H9 (cell line): Measurements from ENCODE around the gene MB. TPM values are rescaled to one million over a fixed set of nuclear protein-coding genes. Genes with fewer than 3 reads are reported as not detected.

Experiments
- DNase-seq: peaks from one replicate; pipeline ENCODE4 v3.0.0-alpha.2; 2017
- H2AFZ ChIP-seq: one replicate; pipeline ENCODE4 v1.6.1; 2013; ENCODE audit warnings: mild to moderate bottlenecking, low read length, control low read depth, moderate library complexity
- H2AK5ac ChIP-seq: 2 replicates; pipeline ENCODE4 v1.6.1; 2013; ENCODE audit warnings: low read length, control low read depth, mixed read lengths; ENCODE audit not compliant: insufficient read length
- H2BK120ac ChIP-seq: one replicate; pipeline ENCODE4 v1.6.1; 2013; ENCODE audit warnings: low read depth, mild to moderate bottlenecking, low read length, control low read depth, inconsistent platforms; ENCODE audit not compliant: poor library complexity, severe bottlenecking
- H2BK12ac ChIP-seq: 2 replicates; pipeline ENCODE4 v1.6.1; 2013; ENCODE audit warnings: low read length, control low read depth, mixed read lengths, low read depth; ENCODE audit not compliant: insufficient read length
- H2BK15ac ChIP-seq: 2 replicates; pipeline ENCODE4 v1.6.1; 2013; ENCODE audit warnings: low read depth, low read length, control low read depth
- H2BK20ac ChIP-seq: one replicate; pipeline ENCODE4 v1.6.1; 2013; ENCODE audit warnings: low read depth, mild to moderate bottlenecking, low read length, control low read depth, inconsistent platforms; ENCODE audit not compliant: poor library complexity, severe bottlenecking
- H2BK5ac ChIP-seq: 2 replicates; pipeline ENCODE4 v1.6.1; 2013; ENCODE audit warnings: low read length, control low read depth, mixed read lengths; ENCODE audit not compliant: insufficient read length
- H3K14ac ChIP-seq: 2 replicates; pipeline ENCODE4 v1.6.1; 2013; ENCODE audit warnings: low read length, control low read depth; ENCODE audit not compliant: insufficient read depth
- H3K18ac ChIP-seq: 2 replicates; pipeline ENCODE4 v1.6.1; 2013; ENCODE audit warnings: low read depth, mild to moderate bottlenecking, mixed read lengths, low read length, control low read depth; ENCODE audit not compliant: insufficient read length
- H3K23ac ChIP-seq: 2 replicates; pipeline ENCODE4 v1.6.1; 2013; ENCODE audit warnings: low read length, control low read depth, mixed read lengths, low read depth; ENCODE audit not compliant: insufficient read length
- H3K23me2 ChIP-seq: 2 replicates; pipeline ENCODE4 v1.6.1; 2013; ENCODE audit warnings: low read depth, mild to moderate bottlenecking, mixed read lengths, low read length, control low read depth; ENCODE audit not compliant: insufficient read length, poor library complexity, severe bottlenecking
- H3K27ac ChIP-seq: 2 replicates; pipeline ENCODE4 v1.5.1; 2013; ENCODE audit warnings: low read length, control low read depth, mixed read lengths, low read depth; ENCODE audit not compliant: insufficient read length
- H3K27me3 ChIP-seq: 2 replicates; pipeline ENCODE4 v1.6.1; 2013; ENCODE audit warnings: low read length, control low read depth, inconsistent platforms; ENCODE audit not compliant: insufficient read depth
- H3K4ac ChIP-seq: 2 replicates; pipeline ENCODE4 v1.6.1; 2013; ENCODE audit warnings: low read depth, mild to moderate bottlenecking, control low read depth, inconsistent platforms, low read length, moderate library complexity
- H3K4me1 ChIP-seq: 2 replicates; pipeline ENCODE4 v1.6.1; 2013; ENCODE audit warnings: low read length, control low read depth, inconsistent platforms; ENCODE audit not compliant: insufficient read depth
- H3K4me2 ChIP-seq: 2 replicates; pipeline ENCODE4 v1.6.1; 2013; ENCODE audit warnings: low read length, control low read depth, mixed read lengths; ENCODE audit not compliant: insufficient read length, insufficient read depth
- H3K56ac ChIP-seq: 2 replicates; pipeline ENCODE4 v1.6.1; 2013; ENCODE audit warnings: low read depth, mild to moderate bottlenecking, mixed read lengths, low read length, control low read depth; ENCODE audit not compliant: insufficient read length
- H3K79me1 ChIP-seq: 2 replicates; pipeline ENCODE4 v1.6.1; 2013; ENCODE audit warnings: low read depth, mild to moderate bottlenecking, moderate library complexity, low read length, control low read depth, inconsistent platforms; ENCODE audit not compliant: insufficient read depth, poor library complexity, severe bottlenecking
- H3K79me2 ChIP-seq: 2 replicates; pipeline ENCODE4 v1.6.1; 2013; ENCODE audit warnings: low read length, control low read depth, inconsistent platforms; ENCODE audit not compliant: insufficient read depth
- H3K9ac ChIP-seq: 2 replicates; pipeline ENCODE4 v1.6.1; 2013; ENCODE audit warnings: low read length, control low read depth, mixed read lengths; ENCODE audit not compliant: insufficient read length; ENCODE audit errors: extremely low read depth
- H3K9me3 ChIP-seq: one replicate; pipeline ENCODE4 v1.6.1; 2013; ENCODE audit warnings: low read depth, low read length, inconsistent platforms; ENCODE audit not compliant: control insufficient read depth
- H3T11ph ChIP-seq: one replicate; pipeline ENCODE4 v1.6.1; 2013; ENCODE audit warnings: mild to moderate bottlenecking, low read length, control low read depth, inconsistent platforms
- H4K20me1 ChIP-seq: one replicate; pipeline ENCODE4 v1.6.1; 2013; ENCODE audit not compliant: control insufficient read depth, insufficient read length, insufficient read depth
- H4K5ac ChIP-seq: 2 replicates; pipeline ENCODE4 v1.6.1; 2013; ENCODE audit warnings: low read depth, mild to moderate bottlenecking, mixed read lengths, low read length, control low read depth; ENCODE audit not compliant: insufficient read length
- H4K8ac ChIP-seq: replicated peaks from 2 replicates; pipeline ENCODE4 v1.6.1; 2013; ENCODE audit warnings: low read length, control low read depth, mixed read lengths, low read depth; ENCODE audit not compliant: insufficient read length
- H4K91ac ChIP-seq: 2 replicates; pipeline ENCODE4 v1.6.1; 2013; ENCODE audit warnings: low read depth, mild to moderate bottlenecking, moderate library complexity, mixed read lengths, low read length, control low read depth; ENCODE audit not compliant: insufficient read length
- H3K27ac Mint-ChIP-seq, 3 experiments: 2 replicates in 2 of 3; 3 replicates in 1 of 3; pipeline ENCODE4 v1.8.0; 2020 to 2021; ENCODE audit warnings: mixed read lengths in 3 of 3, mild to moderate bottlenecking in 1 of 3, moderate library complexity in 1 of 3
- H3K27me3 Mint-ChIP-seq: 2 replicates; pipeline ENCODE4 v1.8.0; 2021; ENCODE audit warnings: low read depth, mild to moderate bottlenecking, moderate library complexity, mixed read lengths
- H3K36me3 Mint-ChIP-seq, 3 experiments: 2 replicates in 2 of 3; 3 replicates in 1 of 3; pipeline ENCODE4 v1.8.0; 2020 to 2021; ENCODE audit warnings: low read depth in 3 of 3, mixed read lengths in 3 of 3; ENCODE audit not compliant: insufficient read depth in 1 of 3
- H3K4me1 Mint-ChIP-seq, 2 experiments: 2 replicates each; pipeline ENCODE4 v1.8.0; 2020; ENCODE audit warnings: mixed read lengths in 2 of 2
- H3K4me3 Mint-ChIP-seq, 2 experiments: 2 replicates in 1 of 2; 3 replicates in 1 of 2; pipeline ENCODE4 v1.8.0; 2020 to 2021; ENCODE audit warnings: mild to moderate bottlenecking in 2 of 2, mixed read lengths in 2 of 2, moderate library complexity in 1 of 2
- H3K9me3 Mint-ChIP-seq, 2 experiments: 2 replicates in 1 of 2; 3 replicates in 1 of 2; pipeline ENCODE4 v1.8.0; 2020; ENCODE audit warnings: mild to moderate bottlenecking in 2 of 2, mixed read lengths in 2 of 2, moderate library complexity in 1 of 2
- CTCF ChIP-seq: fragments of 200-600 bp; sonication (generic); conservative IDR thresholded peaks from 3 replicates; pipeline ENCODE4 v1.8.0; 2021; ENCODE audit warnings: antibody characterized with exemption, mild to moderate bottlenecking
- WGBS: extraction: QIAGEN DNeasy Blood & Tissue Kit; methylation state at CpG from one replicate; pipeline ENCODE4 v1.1.7; 2013; ENCODE audit warnings: missing lambda C conversion rate, low lambda C conversion rate, mixed read lengths; ENCODE audit not compliant: insufficient read length; ENCODE audit errors: extremely low coverage; 5-methylcytosine and 5-hydroxymethylcytosine counted together
- total RNA-seq: library from RNA; stranded (reverse); gene quantifications from 2 replicates; pipeline ENCODE4 v1.2.1, GENCODE V29; 2021

The MB gene
- total RNA-seq, 1 experiment from 2014 or later: 0.55 TPM

- Histone ChIP-seq H2BK120ac (no peak overlapping the region), H3T11ph (no peak overlapping the region), H2AFZ (no peak overlapping the region), H4K8ac (no peak overlapping the region), H4K91ac (no peak overlapping the region), H3K27me3 (no peaks in the 10 kb centered on the region), H3K14ac (no peak overlapping the region), H3K79me1 (no peaks in the 10 kb centered on the region), H3K18ac (no peak overlapping the region), H2BK5ac (no peak overlapping the region), H3K79me2 (no peaks in the 10 kb centered on the region), H4K20me1 (no peaks in the 10 kb centered on the region), H3K4me1 (peaks cover 9% of the 10 kb centered on the region; the same call in 1 of the 2 replicates), H3K23ac (no peak overlapping the region), H3K56ac (no peak overlapping the region), H3K4me2 (no peak overlapping the region), H2BK20ac (no peak overlapping the region), H2BK12ac (no peak overlapping the region), H4K5ac (no peak overlapping the region), H3K23me2 (no peaks in the 10 kb centered on the region), H2BK15ac (no peak overlapping the region), H2AK5ac (no peak overlapping the region), H3K9ac (no peak overlapping the region), H3K9me3 (no peaks in the 10 kb centered on the region), H3K27ac (no peak overlapping the region), H3K4ac (no peak overlapping the region)
- Mint-ChIP-seq H3K27me3 (peaks cover 28% of the 10 kb centered on the region), H3K9me3 (no peaks in the 10 kb centered on the region), H3K27ac (no peak overlapping the region), H3K4me3 (no peak overlapping the region), H3K4me1 (peaks cover 18 to 27% of the 10 kb centered on the region in 2 experiments), H3K36me3 (no peaks in the 10 kb centered on the region)
- DNase-seq: no peak
- TF ChIP-seq CTCF: no peak
- no CpG with 5 or more reads among the region's 5 CpGs for WGBS
Measured at GRCh38 chr22:35560366-35560765, 56.8 kb downstream of the MB start.
